ENCODE results near the gene NUP93. TPM values are rescaled to one million over a fixed set of nuclear protein-coding genes. Genes with fewer than 3 reads are reported as not detected.
"Not testable (repeated sequence)": the region's sequence is repeated elsewhere in the genome, so short reads cannot be mapped to it uniquely, and the experiment has no call there.

Gene NUP93
- total RNA-seq, 2 donors from 2014 or later: 146 to 149 TPM

- TF ChIP-seq CTCF (conservative IDR thresholded peaks at IDR 0.05): no peak
- no peak overlapping the region for H3K4me3 ChIP-seq (ENCODE audit: low read length)
- DNase-seq: no peak
- Mint-ChIP-seq H3K36me3 (ENCODE audit: low read depth) (peaks cover 8% of the 10 kb centered on the region), H3K9me3 (no peaks in the 10 kb centered on the region), H3K4me1 (peaks cover 12% of the 10 kb centered on the region), H3K4me3 (no peak overlapping the region), H3K27me3 (ENCODE audit: insufficient read depth) (no peaks in the 10 kb centered on the region), H3K27ac (peak overlapping the region; percentile 72)
- no peaks in the 10 kb centered on the region for H3K4me1 ChIP-seq (ENCODE audit: control insufficient read depth, insufficient read depth, low read length)
- peaks cover 6% of the 10 kb centered on the region for H3K36me3 ChIP-seq (ENCODE audit: control insufficient read depth, insufficient read depth, low read length)
- 77 to 100% methylated on average over 1 to 3 of the region's 3 CpGs for WGBS, 2 experiments (ENCODE audit: insufficient coverage in 1 of 2, insufficient read length in 1 of 2)
- H3K27me3 ChIP-seq (ENCODE audit: control insufficient read depth, insufficient read depth, low read length, poor library complexity, severe bottlenecking): no peaks in the 10 kb centered on the region
- no peak overlapping the region for H3K27ac ChIP-seq (ENCODE audit: low read depth, low read length)
- no peaks in the 10 kb centered on the region for H3K9me3 ChIP-seq (ENCODE audit: control insufficient read depth, low read length)
- H3K9ac ChIP-seq (ENCODE audit: extremely low read depth, low read length, poor library complexity, severe bottlenecking): no peak overlapping the region
Observed at GRCh38 chr16:56795011-56795410, 65.1 kb downstream of the NUP93 start.

DNA sequence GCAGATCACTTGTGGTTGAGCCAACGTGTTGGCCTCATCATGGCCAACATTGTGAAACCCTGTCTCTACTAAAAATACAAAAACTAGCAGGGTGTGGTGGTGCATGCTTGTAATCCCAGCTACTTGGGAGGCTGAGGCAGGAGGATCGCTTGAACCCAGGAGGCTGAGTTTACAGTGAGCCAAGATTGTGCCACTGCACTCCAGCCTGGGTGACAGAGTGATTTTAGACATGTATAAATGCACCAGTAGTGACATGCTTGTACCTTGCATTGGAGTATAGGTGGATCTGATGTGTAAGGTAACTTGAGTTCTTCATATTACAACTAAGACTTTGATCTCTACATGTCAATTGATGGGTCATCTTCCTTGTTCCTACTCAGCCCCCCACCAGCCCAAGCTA is 67.1 kb downstream of the NUP93 start:
- H3K4me3 Mint-ChIP-seq; DNase-seq; H3K36me3 ChIP-seq (ENCODE audit: control insufficient read depth, insufficient read depth, low read length); H3K9ac ChIP-seq (ENCODE audit: extremely low read depth, low read length, poor library complexity, severe bottlenecking); H3K9me3 Mint-ChIP-seq; H3K27me3 Mint-ChIP-seq (ENCODE audit: insufficient read depth); H3K27ac ChIP-seq (ENCODE audit: low read depth, low read length); H3K4me3 ChIP-seq (ENCODE audit: low read length); H3K9me3 ChIP-seq (ENCODE audit: control insufficient read depth, low read length); H3K27ac Mint-ChIP-seq; H3K27me3 ChIP-seq (ENCODE audit: control insufficient read depth, insufficient read depth, low read length, poor library complexity, severe bottlenecking); H3K4me1 ChIP-seq (ENCODE audit: control insufficient read depth, insufficient read depth, low read length): not testable (repeated sequence)
- peaks cover 10% of the 10 kb centered on the region for H3K36me3 Mint-ChIP-seq (ENCODE audit: low read depth)
- WGBS, 2 experiments (ENCODE audit: insufficient coverage in 1 of 2, insufficient read length in 1 of 2): 89 to 93% methylated on average over 2 of the region's 2 CpGs
- peaks cover 20% of the 10 kb centered on the region for H3K4me1 Mint-ChIP-seq

- Mint-ChIP-seq H3K4me3 (no peak overlapping the region), H3K27me3 (ENCODE audit: insufficient read depth) (no peaks in the 10 kb centered on the region), H3K36me3 (ENCODE audit: low read depth) (peaks cover 11% of the 10 kb centered on the region), H3K27ac (no peak overlapping the region), H3K4me1 (peaks cover 20% of the 10 kb centered on the region), H3K9me3 (no peaks in the 10 kb centered on the region)
- Histone ChIP-seq H3K4me1 (ENCODE audit: control insufficient read depth, insufficient read depth, low read length) (no peaks in the 10 kb centered on the region), H3K27me3 (ENCODE audit: control insufficient read depth, insufficient read depth, low read length, poor library complexity, severe bottlenecking) (no peaks in the 10 kb centered on the region), H3K9me3 (ENCODE audit: control insufficient read depth, low read length) (no peaks in the 10 kb centered on the region), H3K9ac (ENCODE audit: extremely low read depth, low read length, poor library complexity, severe bottlenecking) (no peak overlapping the region), H3K4me3 (ENCODE audit: low read length) (no peak overlapping the region), H3K27ac (ENCODE audit: low read depth, low read length) (no peak overlapping the region), H3K36me3 (ENCODE audit: control insufficient read depth, insufficient read depth, low read length) (peaks cover 6% of the 10 kb centered on the region)
- 85 to 89% methylated on average over 2 of the region's 2 CpGs for WGBS, 2 experiments (ENCODE audit: insufficient coverage in 1 of 2, insufficient read length in 1 of 2)
- no peak for TF ChIP-seq CTCF (conservative IDR thresholded peaks at IDR 0.05)
- no peak for DNase-seq
Observed at GRCh38 chr16:56797861-56798260, 67.9 kb downstream of the NUP93 start.

GRCh38 chr16:56798955-56799354 is 69.0 kb downstream of the NUP93 start:
- Histone ChIP-seq H3K4me3 (ENCODE audit: low read length) (no peak overlapping the region), H3K4me1 (ENCODE audit: control insufficient read depth, insufficient read depth, low read length) (no peaks in the 10 kb centered on the region), H3K9ac (ENCODE audit: extremely low read depth, low read length, poor library complexity, severe bottlenecking) (no peak overlapping the region), H3K27me3 (ENCODE audit: control insufficient read depth, insufficient read depth, low read length, poor library complexity, severe bottlenecking) (no peaks in the 10 kb centered on the region), H3K9me3 (ENCODE audit: control insufficient read depth, low read length) (no peaks in the 10 kb centered on the region), H3K36me3 (ENCODE audit: control insufficient read depth, insufficient read depth, low read length) (peaks cover 8% of the 10 kb centered on the region), H3K27ac (ENCODE audit: low read depth, low read length) (no peak overlapping the region)
- Mint-ChIP-seq H3K4me3 (no peak overlapping the region), H3K27me3 (ENCODE audit: insufficient read depth) (no peaks in the 10 kb centered on the region), H3K9me3 (no peaks in the 10 kb centered on the region), H3K4me1 (peaks cover 15% of the 10 kb centered on the region), H3K36me3 (ENCODE audit: low read depth) (peaks cover 16% of the 10 kb centered on the region), H3K27ac (no peak overlapping the region)
- TF ChIP-seq CTCF (conservative IDR thresholded peaks at IDR 0.05): no peak
- no peak for DNase-seq
- 97 to 100% methylated on average over 3 of the region's 3 CpGs for WGBS, 2 experiments (ENCODE audit: insufficient coverage in 1 of 2, insufficient read length in 1 of 2)
